Measurements from ENCODE around the gene SLX4IP. TPM values are rescaled to one million over a fixed set of nuclear protein-coding genes. Genes with fewer than 3 reads are reported as not detected.

The SLX4IP gene
- total RNA-seq, 1 donor from 2014 or later = 4.5 TPM

DNA sequence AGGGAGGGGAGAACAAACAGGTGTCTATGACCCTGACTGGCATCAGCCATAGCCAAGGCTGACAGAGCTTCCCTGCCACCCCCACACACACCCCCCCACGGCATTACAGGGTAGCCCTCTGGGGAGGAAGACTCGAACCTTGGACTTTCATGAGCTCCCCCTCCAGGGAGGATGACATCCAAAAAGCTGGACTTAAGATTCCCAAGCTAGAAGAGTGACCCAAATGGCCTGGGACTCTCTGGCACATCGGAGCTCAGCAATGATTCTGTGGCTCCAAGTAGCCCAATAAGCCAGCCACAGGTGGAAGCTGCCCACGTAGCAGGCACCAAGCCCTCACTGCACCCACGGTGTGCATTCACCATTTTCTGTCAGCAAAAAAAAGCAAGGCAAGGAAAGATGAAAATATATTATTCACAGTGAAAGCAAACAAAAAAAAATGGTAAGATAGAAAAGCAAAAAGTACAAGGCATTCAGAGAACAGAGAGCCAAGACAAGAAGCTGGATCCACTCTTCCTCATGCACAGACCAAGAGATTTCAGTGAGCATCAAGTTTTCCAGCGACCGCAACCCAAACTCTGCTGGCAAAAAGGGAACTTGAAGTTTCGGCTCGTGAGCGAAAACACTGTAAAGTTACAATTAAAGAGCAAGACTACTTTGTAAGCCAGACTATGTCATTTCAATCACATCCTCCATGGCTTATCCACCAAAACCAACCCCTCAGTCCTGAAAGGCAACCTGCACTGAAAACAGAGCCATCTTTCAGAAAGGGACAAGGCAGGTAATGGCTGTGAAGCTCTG is 227.8 kb downstream of the SLX4IP start:
- peak overlapping the region in 1 of 2 donors; percentile 31 for H3K4me3 ChIP-seq
- TF ChIP-seq, protein P1, sequence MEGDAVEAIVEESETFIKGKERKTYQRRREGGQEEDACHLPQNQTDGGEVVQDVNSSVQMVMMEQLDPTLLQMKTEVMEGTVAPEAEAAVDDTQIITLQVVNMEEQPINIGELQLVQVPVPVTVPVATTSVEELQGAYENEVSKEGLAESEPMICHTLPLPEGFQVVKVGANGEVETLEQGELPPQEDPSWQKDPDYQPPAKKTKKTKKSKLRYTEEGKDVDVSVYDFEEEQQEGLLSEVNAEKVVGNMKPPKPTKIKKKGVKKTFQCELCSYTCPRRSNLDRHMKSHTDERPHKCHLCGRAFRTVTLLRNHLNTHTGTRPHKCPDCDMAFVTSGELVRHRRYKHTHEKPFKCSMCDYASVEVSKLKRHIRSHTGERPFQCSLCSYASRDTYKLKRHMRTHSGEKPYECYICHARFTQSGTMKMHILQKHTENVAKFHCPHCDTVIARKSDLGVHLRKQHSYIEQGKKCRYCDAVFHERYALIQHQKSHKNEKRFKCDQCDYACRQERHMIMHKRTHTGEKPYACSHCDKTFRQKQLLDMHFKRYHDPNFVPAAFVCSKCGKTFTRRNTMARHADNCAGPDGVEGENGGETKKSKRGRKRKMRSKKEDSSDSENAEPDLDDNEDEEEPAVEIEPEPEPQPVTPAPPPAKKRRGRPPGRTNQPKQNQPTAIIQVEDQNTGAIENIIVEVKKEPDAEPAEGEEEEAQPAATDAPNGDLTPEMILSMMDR (IDR thresholded peaks at IDR 0.05) = no peak
- DNase-seq (ENCODE audit: low spot score in 2 of 2) = peak in 1 of 2 donors; percentile 61
- no peaks in the 10 kb centered on the region for H3K9me3 ChIP-seq
- no peaks in the 10 kb centered on the region for H3K27me3 ChIP-seq
- H3K36me3 ChIP-seq = peaks cover 31 to 54% of the 10 kb centered on the region in 2 donors
- intact Hi-C loops (cut with DNase I) = no loop called here
- peaks cover 34 to 87% of the 10 kb centered on the region in 2 donors for H3K4me1 ChIP-seq
- peak overlapping the region; percentile 93 to 100 for H3K27ac ChIP-seq

DNA sequence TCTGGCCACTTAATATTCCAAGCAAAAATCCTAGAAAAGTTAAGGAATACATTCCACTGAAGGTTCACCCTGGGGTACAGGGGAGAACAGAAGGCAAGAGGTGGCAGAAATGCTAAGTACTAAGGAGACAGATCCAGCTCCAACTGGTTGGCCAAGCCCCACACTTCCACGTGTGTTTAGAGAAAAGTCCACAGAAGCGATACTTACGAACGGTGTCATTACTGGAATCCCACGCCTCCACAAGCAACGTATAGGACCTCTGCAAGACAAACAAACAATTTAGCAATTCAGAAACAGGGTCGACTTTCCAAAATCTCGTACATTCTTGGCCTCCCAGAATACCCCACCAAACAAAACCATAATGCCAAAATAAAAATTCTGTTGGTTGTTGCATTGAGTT is 228.7 kb downstream of the SLX4IP start:
- H3K27me3 ChIP-seq = no peaks in the 10 kb centered on the region
- peak overlapping the region in 1 of 2 donors; percentile 31 for H3K4me3 ChIP-seq
- intact Hi-C loops (cut with DNase I) = no loop called here
- no peaks in the 10 kb centered on the region for H3K9me3 ChIP-seq
- H3K27ac ChIP-seq = peak overlapping the region; percentile 93 to 100
- H3K36me3 ChIP-seq = peaks cover 34 to 55% of the 10 kb centered on the region in 2 donors
- TF ChIP-seq, protein P1 (IDR thresholded peaks at IDR 0.05) = no peak
- DNase-seq (ENCODE audit: low spot score in 2 of 2) = no peak
- peaks cover 38 to 86% of the 10 kb centered on the region in 2 donors for H3K4me1 ChIP-seq

DNA sequence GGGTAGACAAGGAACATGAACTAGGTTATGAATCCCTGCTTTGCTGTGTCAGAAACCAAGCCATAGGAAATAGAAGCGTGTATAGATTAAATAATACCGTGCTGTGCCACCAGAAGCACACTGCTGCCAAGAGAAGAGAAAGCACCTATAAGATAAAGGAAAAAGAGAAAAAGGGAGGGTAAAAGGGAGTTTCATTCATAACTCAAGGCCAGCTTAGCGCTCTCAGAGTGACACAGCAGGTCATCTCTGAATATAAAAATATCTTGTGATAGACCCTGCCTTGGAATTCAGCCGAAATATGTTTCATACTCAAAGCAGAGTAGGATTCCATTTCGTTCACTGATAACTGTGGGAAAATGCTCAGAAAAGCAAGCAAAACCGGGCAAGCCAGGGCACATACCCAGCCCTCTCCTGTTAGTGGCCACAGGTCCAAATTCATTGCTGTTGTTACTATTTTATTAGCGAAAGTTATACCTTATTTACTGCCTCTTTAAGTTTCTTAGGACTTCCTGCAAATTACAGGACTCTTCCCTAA is 230.0 kb downstream of the SLX4IP start:
- Histone ChIP-seq H3K4me3 (peak overlapping the region in 1 of 2 donors; percentile 86), H3K9me3 (no peaks in the 10 kb centered on the region), H3K27ac (peak overlapping the region; percentile 93 to 100), H3K4me1 (peaks cover 34 to 79% of the 10 kb centered on the region in 2 donors), H3K36me3 (peaks cover 31 to 47% of the 10 kb centered on the region in 2 donors), H3K27me3 (no peaks in the 10 kb centered on the region)
- intact Hi-C loops (cut with DNase I) = no loop called here
- no peak for DNase-seq (ENCODE audit: low spot score in 2 of 2)
- TF ChIP-seq, protein P1 (IDR thresholded peaks at IDR 0.05) = no peak

DNA sequence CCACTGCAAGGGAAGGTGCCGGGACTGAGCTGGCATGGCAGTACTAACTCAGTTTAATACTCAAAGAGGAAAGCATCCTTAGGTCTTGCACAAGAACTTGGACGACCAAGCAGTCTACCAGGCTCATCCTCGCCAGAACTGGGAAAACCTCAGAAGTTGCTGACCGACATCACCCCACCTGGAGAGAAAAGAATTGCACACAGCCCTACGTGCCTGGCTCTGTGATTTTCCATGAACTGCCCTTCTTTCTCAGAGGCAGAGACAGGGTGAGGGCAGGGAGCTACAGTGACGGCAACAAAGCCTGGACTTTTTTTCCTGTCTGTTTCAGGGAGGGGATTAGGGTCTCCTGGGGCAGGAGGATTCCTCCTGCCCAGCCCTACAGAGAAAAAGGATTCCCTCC is 230.7 kb downstream of the SLX4IP start:
- H3K27ac ChIP-seq = peak overlapping the region; percentile 93 to 100

DNA sequence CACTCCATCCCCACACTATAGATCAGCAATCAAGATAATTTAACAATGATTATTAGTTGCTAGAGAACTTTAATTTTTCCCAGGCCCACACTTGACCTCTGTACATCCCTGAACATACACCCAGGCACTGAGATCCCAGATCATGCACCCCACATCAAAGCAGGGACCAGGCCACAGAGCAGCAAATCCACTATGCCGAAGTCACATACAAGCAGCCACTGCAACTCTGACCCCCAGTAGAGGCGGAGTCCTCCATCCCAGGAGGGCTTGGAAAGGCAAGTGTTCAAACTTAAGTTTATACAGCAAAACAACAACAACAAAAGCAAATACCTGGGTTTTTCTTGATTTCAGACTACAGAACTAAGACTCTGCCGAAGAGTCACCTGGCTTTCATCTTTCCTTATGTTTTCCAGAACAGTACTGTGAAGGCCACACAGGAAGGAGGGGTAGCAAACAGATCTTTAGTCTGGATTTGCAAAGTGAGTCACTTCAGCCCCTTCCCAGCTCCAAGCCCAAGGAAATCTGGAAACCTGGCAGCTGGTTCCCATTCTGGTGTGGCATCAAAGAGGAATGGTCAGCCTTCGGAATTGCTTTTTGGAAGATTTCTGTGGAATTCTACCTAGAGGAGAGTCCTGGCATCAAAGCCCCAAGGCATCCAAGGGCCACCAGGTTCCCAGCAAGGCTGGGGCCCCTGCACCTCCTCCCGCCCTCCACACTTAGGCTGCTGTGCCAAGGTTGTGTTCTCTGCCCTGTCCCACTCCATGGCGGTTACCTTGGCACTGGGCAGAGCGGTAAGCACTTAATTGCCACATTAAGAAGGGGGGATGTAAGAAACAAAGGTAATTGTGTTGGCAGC is 231.3 kb downstream of the SLX4IP start:
- H3K27me3 ChIP-seq = no peaks in the 10 kb centered on the region
- TF ChIP-seq, protein P1 (IDR thresholded peaks at IDR 0.05) = no peak
- intact Hi-C loops (cut with DNase I) = loop anchor here (2.0 kb wide), 1 partner anchor 16 kb away; no protein-coding TSS in a partner anchor
- H3K36me3 ChIP-seq = peaks cover 19 to 34% of the 10 kb centered on the region in 2 donors
- peak overlapping the region; percentile 39 to 86 for H3K4me3 ChIP-seq
- H3K27ac ChIP-seq = peak overlapping the region; percentile 93 to 100
- no peaks in the 10 kb centered on the region for H3K9me3 ChIP-seq
- peaks cover 23 to 65% of the 10 kb centered on the region in 2 donors for H3K4me1 ChIP-seq
- DNase-seq (ENCODE audit: low spot score in 2 of 2) = no peak

More for the DNA sequence above, 230.7 kb downstream of the SLX4IP start:
- Histone ChIP-seq H3K4me1 (peaks cover 28 to 72% of the 10 kb centered on the region in 2 donors), H3K36me3 (peaks cover 25 to 41% of the 10 kb centered on the region in 2 donors), H3K4me3 (peak overlapping the region in 1 of 2 donors; percentile 86), H3K27me3 (no peaks in the 10 kb centered on the region), H3K9me3 (no peaks in the 10 kb centered on the region)
- intact Hi-C loops (cut with DNase I) = loop anchor here (2.0 kb wide), 1 partner anchor 15 kb away; no protein-coding TSS in a partner anchor
- no peak for DNase-seq (ENCODE audit: low spot score in 2 of 2)
- TF ChIP-seq, protein P1 (IDR thresholded peaks at IDR 0.05) = no peak
